ENCODE results near the gene GRAMD4.

The GRAMD4 gene

GRCh38 chr22:46583571-46583970, 36.6 kb upstream of the GRAMD4 start:
- H3K4me2 ChIP-seq (ENCODE audit: low read depth, low read length) = no peak overlapping the region
- H3K9ac ChIP-seq (ENCODE audit: low read length) = no peak overlapping the region
- no peaks in the 10 kb centered on the region for H3K79me2 ChIP-seq (ENCODE audit: low read length)
- no peaks in the 10 kb centered on the region for H3F3A ChIP-seq (ENCODE audit: insufficient read depth, low read length)
- H3K9me3 ChIP-seq (replicated peaks; ENCODE audit: insufficient read depth, low read length) = no peaks in the 10 kb centered on the region
- no peak for TF ChIP-seq EZH2phosphoT487 (IDR thresholded peaks at IDR 0.05; ENCODE audit: low read length)
- no peak for TF ChIP-seq CTCF (IDR thresholded peaks at IDR 0.05; ENCODE audit: low read length)
- TF ChIP-seq EZH2 (optimal IDR thresholded peaks at IDR 0.05; ENCODE audit: low read depth, low read length) = no peak
- peaks cover 15% of the 10 kb centered on the region for H3K4me1 ChIP-seq (ENCODE audit: low read length)
- no peak overlapping the region for H3K4me3 ChIP-seq (ENCODE audit: low read length)
- H3K27me3 ChIP-seq (replicated peaks; ENCODE audit: insufficient read depth, low read length) = no peaks in the 10 kb centered on the region
- H3K36me3 ChIP-seq (replicated peaks; ENCODE audit: insufficient read depth, low read length) = no peaks in the 10 kb centered on the region
- DNase-seq = no peak
- no peaks in the 10 kb centered on the region for H3K9me2 ChIP-seq (replicated peaks; ENCODE audit: insufficient read depth, low read length)
- H4K20me1 ChIP-seq (ENCODE audit: insufficient read depth, low read length) = no peaks in the 10 kb centered on the region
- no peak overlapping the region for H2AFZ ChIP-seq (ENCODE audit: low read length)
- H3K27ac ChIP-seq (ENCODE audit: low read length) = no peak overlapping the region

GRCh38 chr22:46584081-46584921, 35.9 kb upstream of the GRAMD4 start:
- no peak overlapping the region for H3K4me3 ChIP-seq (ENCODE audit: low read length)
- H4K20me1 ChIP-seq (ENCODE audit: insufficient read depth, low read length) = no peaks in the 10 kb centered on the region
- no peak overlapping the region for H2AFZ ChIP-seq (ENCODE audit: low read length)
- peaks cover 15% of the 10 kb centered on the region for H3K4me1 ChIP-seq (ENCODE audit: low read length)
- no peak for DNase-seq
- no peaks in the 10 kb centered on the region for H3K27me3 ChIP-seq (replicated peaks; ENCODE audit: insufficient read depth, low read length)
- TF ChIP-seq CTCF (IDR thresholded peaks at IDR 0.05; ENCODE audit: low read length) (no peak), EZH2phosphoT487 (IDR thresholded peaks at IDR 0.05; ENCODE audit: low read length) (no peak), EZH2 (optimal IDR thresholded peaks at IDR 0.05; ENCODE audit: low read depth, low read length) (no peak)
- no peaks in the 10 kb centered on the region for H3K36me3 ChIP-seq (replicated peaks; ENCODE audit: insufficient read depth, low read length)
- H3K9me3 ChIP-seq (replicated peaks; ENCODE audit: insufficient read depth, low read length) = no peaks in the 10 kb centered on the region
- H3K27ac ChIP-seq (ENCODE audit: low read length) = no peak overlapping the region
- H3K9ac ChIP-seq (ENCODE audit: low read length) = no peak overlapping the region
- no peaks in the 10 kb centered on the region for H3K79me2 ChIP-seq (ENCODE audit: low read length)
- no peak overlapping the region for H3K4me2 ChIP-seq (ENCODE audit: low read depth, low read length)
- H3K9me2 ChIP-seq (replicated peaks; ENCODE audit: insufficient read depth, low read length) = no peaks in the 10 kb centered on the region
- H3F3A ChIP-seq (ENCODE audit: insufficient read depth, low read length) = no peaks in the 10 kb centered on the region

- H3K9me3 ChIP-seq (replicated peaks; ENCODE audit: insufficient read depth, low read length) = no peaks in the 10 kb centered on the region
- H3K4me3 ChIP-seq (ENCODE audit: low read length) = no peak overlapping the region
- no peaks in the 10 kb centered on the region for H3F3A ChIP-seq (ENCODE audit: insufficient read depth, low read length)
- no peak overlapping the region for H3K27ac ChIP-seq (ENCODE audit: low read length)
- H3K9ac ChIP-seq (ENCODE audit: low read length) = no peak overlapping the region
- H3K36me3 ChIP-seq (replicated peaks; ENCODE audit: insufficient read depth, low read length) = no peaks in the 10 kb centered on the region
- H3K27me3 ChIP-seq (replicated peaks; ENCODE audit: insufficient read depth, low read length) = no peaks in the 10 kb centered on the region
- H3K4me1 ChIP-seq (ENCODE audit: low read length) = peaks cover 15% of the 10 kb centered on the region
- no peak overlapping the region for H3K4me2 ChIP-seq (ENCODE audit: low read depth, low read length)
- H3K9me2 ChIP-seq (replicated peaks; ENCODE audit: insufficient read depth, low read length) = no peaks in the 10 kb centered on the region
- no peaks in the 10 kb centered on the region for H4K20me1 ChIP-seq (ENCODE audit: insufficient read depth, low read length)
- H2AFZ ChIP-seq (ENCODE audit: low read length) = no peak overlapping the region
- DNase-seq = no peak
- no peaks in the 10 kb centered on the region for H3K79me2 ChIP-seq (ENCODE audit: low read length)
- TF ChIP-seq CTCF (IDR thresholded peaks at IDR 0.05; ENCODE audit: low read length) (no peak), EZH2 (optimal IDR thresholded peaks at IDR 0.05; ENCODE audit: low read depth, low read length) (no peak), EZH2phosphoT487 (IDR thresholded peaks at IDR 0.05; ENCODE audit: low read length) (no peak)
Measured at GRCh38 chr22:46585340-46586122, 34.7 kb upstream of the GRAMD4 start.

Data from MM.1S (cell line).